MCF 10A (cell line): Measurements from ENCODE around the gene MCTP2. TPM values are rescaled to one million over a fixed set of nuclear protein-coding genes. Genes with fewer than 3 reads are reported as not detected.

ENCODE experiments used
- BruUV-seq: library from RNA; stranded (reverse); fragments of 400-500 nt; replicated peaks from 2 replicates; lab custom pipeline; 2021; lab: Mats Ljungman, UMichigan
- CTCF ChIA-PET: fragments of 300-600 bp; sonication (Branson Sonifier 250); formaldehyde crosslinking; extraction: SDS; loops from one replicate; lab custom pipeline; 2021; ENCODE audit warnings: antibody characterized with exemption, inconsistent platforms; lab: Yijun Ruan, JAX
- POLR2A ChIA-PET: fragments of 300-600, 350-650 bp; sonication (Branson Sonifier 250); formaldehyde crosslinking; extraction: SDS; loops from one replicate; lab custom pipeline; 2020; ENCODE audit warnings: antibody characterized with exemption, inconsistent platforms; lab: Yijun Ruan, JAX
- DNase-seq: peaks from one replicate; pipeline ENCODE4 v3.0.0-alpha.2; 2018; ENCODE audit not compliant: unreplicated experiment
- H3K27ac Mint-ChIP-seq: one replicate; pipeline ENCODE4 v1.8.0; 2022; ENCODE audit warnings: mild to moderate bottlenecking, low read depth, mixed read lengths; ENCODE audit not compliant: unreplicated experiment
- H3K27me3 Mint-ChIP-seq: one replicate; pipeline ENCODE4 v1.8.0; 2022; ENCODE audit warnings: mixed read lengths; ENCODE audit not compliant: insufficient read depth, unreplicated experiment
- H3K36me3 Mint-ChIP-seq: one replicate; pipeline ENCODE4 v1.8.0; 2022; ENCODE audit warnings: mild to moderate bottlenecking, moderate library complexity, mixed read lengths; ENCODE audit not compliant: insufficient read depth, unreplicated experiment
- H3K4me1 Mint-ChIP-seq: one replicate; pipeline ENCODE4 v1.8.0; 2022; ENCODE audit warnings: mixed read lengths; ENCODE audit not compliant: insufficient read depth, unreplicated experiment
- H3K4me3 Mint-ChIP-seq: one replicate; pipeline ENCODE4 v1.8.0; 2022; ENCODE audit warnings: mild to moderate bottlenecking, moderate library complexity, mixed read lengths; ENCODE audit not compliant: unreplicated experiment
- H3K9me3 Mint-ChIP-seq: one replicate; pipeline ENCODE4 v1.8.0; 2022; ENCODE audit warnings: mixed read lengths; ENCODE audit not compliant: unreplicated experiment
- CTCF ChIP-seq: fragments of 200-600 bp; IDR thresholded peaks from one replicate; pipeline ENCODE4 v1.8.0; 2022; ENCODE audit warnings: antibody characterized with exemption, mild to moderate bottlenecking; ENCODE audit not compliant: unreplicated experiment
- intact Hi-C: fragments of 100-400 bp; cut with micrococcal nuclease; formaldehyde crosslinking; loops from 2 replicates; pipeline ENCODE4 v1.14.1; 2022
- total RNA-seq: library from RNA; stranded (reverse); gene quantifications from 2 replicates; pipeline ENCODE4 v1.2.3, GENCODE V29; 2022

Gene MCTP2
- total RNA-seq, 1 experiment from 2014 or later: 25.7 TPM

DNA sequence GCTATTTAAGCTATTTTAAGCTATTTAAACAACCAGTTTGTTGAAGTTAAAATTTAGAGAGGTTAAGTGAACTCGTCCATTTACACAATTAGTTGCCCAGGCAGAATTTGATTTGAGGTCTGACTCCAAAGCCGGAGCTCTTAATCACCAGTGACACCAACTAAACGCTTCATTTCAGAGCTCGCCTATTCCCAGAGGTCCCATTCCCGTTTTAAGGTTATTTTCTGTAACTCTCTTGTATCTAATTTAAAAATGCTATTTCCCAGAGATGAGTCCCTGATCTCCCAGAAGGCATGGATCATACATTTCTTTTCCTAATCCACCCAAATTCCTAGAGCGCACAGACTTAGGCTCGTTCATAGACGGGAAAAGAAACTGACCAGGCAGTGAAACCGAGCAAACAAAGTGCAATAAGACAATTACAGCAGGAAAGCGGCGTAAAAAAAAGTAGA is 904 bp upstream of the MCTP2 start:
- POLR2A ChIA-PET: interaction anchor here (0.6 to 5.7 kb wide), 13 partner anchors 9 to 93 kb away, joined by 3 to 85 read pairs (median 7); no protein-coding TSS in a partner anchor
- Mint-ChIP-seq H3K36me3 (peaks cover 5% of the 10 kb centered on the region), H3K27me3 (no peaks in the 10 kb centered on the region), H3K4me1 (peaks cover 33% of the 10 kb centered on the region), H3K27ac (peak overlapping the region; percentile 85), H3K9me3 (no peaks in the 10 kb centered on the region), H3K4me3 (peak overlapping the region; percentile 75)
- TSS peak; percentile 90 for BruUV-seq
- CTCF ChIA-PET: interaction anchor here (0.6 to 5.3 kb wide), 8 partner anchors 8 to 104 kb away, joined by 3 to 54 read pairs (median 4); no protein-coding TSS in a partner anchor
- DNase-seq: peak; percentile 44
- no peak for TF ChIP-seq CTCF
- intact Hi-C loops: loop anchor here (2.0 to 10.0 kb wide), 2 partner anchors 66 to 1206 kb away; no protein-coding TSS in a partner anchor

GRCh38 chr15:94231723-94232468 is 535 bp downstream of the MCTP2 start:
- Mint-ChIP-seq H3K4me1 (peaks cover 39% of the 10 kb centered on the region), H3K4me3 (peak overlapping the region; percentile 75), H3K36me3 (peaks cover 5% of the 10 kb centered on the region), H3K27ac (peak overlapping the region; percentile 85), H3K27me3 (no peaks in the 10 kb centered on the region), H3K9me3 (no peaks in the 10 kb centered on the region)
- TSS peak; percentile 37 for BruUV-seq
- intact Hi-C loops: loop anchor here (1.0 to 10.0 kb wide), 3 partner anchors 67 to 1207 kb away; no protein-coding TSS in a partner anchor
- peak; percentile 58 for DNase-seq
- CTCF ChIA-PET: interaction anchor here (0.7 to 5.3 kb wide), 9 partner anchors 9 to 97 kb away, joined by 3 to 54 read pairs (median 4); no protein-coding TSS in a partner anchor
- TF ChIP-seq CTCF: no peak
- POLR2A ChIA-PET: interaction anchor here (0.6 to 5.7 kb wide), 23 partner anchors 8 to 1700 kb away, joined by 3 to 85 read pairs (median 4); no protein-coding TSS in a partner anchor

DNA sequence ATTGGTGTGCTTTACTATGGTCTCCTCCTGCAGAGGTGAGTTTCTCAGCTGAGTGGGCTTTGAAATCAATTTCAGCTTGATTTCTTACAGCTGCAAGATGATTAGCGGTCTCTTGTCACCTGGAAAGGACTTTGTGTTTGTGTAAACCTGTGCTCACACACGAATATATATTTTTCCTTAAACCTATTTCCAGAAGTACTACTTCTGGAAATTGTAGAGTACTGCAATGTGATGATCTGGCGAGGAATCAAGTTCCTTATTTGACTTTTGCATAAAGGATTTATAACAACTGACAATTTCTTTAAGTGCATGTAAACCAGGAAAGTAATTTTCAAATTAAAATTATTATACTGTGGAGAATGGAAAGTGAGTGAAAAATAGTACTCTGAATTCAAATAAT is 2.1 kb downstream of the MCTP2 start:
- peak overlapping the region; percentile 73 for H3K27ac Mint-ChIP-seq
- peaks cover 1% of the 10 kb centered on the region for H3K36me3 Mint-ChIP-seq
- intact Hi-C loops: loop anchor here (10.0 kb wide), 1 partner anchor 1209 kb away; no protein-coding TSS in a partner anchor
- no peaks in the 10 kb centered on the region for H3K9me3 Mint-ChIP-seq
- TF ChIP-seq CTCF: no peak
- peaks cover 54% of the 10 kb centered on the region for H3K4me1 Mint-ChIP-seq
- BruUV-seq: no TSS peak
- no peak for DNase-seq
- H3K4me3 Mint-ChIP-seq: peak overlapping the region; percentile 62
- no peaks in the 10 kb centered on the region for H3K27me3 Mint-ChIP-seq
- POLR2A ChIA-PET: interaction anchor here (0.6 to 5.0 kb wide), 6 partner anchors 10 to 1424 kb away, joined by 3 to 56 read pairs (median 4); no protein-coding TSS in a partner anchor
- CTCF ChIA-PET: interaction anchor here (1.1 to 5.3 kb wide), 5 partner anchors 28 to 93 kb away, joined by 3 to 54 read pairs (median 3); no protein-coding TSS in a partner anchor

DNA sequence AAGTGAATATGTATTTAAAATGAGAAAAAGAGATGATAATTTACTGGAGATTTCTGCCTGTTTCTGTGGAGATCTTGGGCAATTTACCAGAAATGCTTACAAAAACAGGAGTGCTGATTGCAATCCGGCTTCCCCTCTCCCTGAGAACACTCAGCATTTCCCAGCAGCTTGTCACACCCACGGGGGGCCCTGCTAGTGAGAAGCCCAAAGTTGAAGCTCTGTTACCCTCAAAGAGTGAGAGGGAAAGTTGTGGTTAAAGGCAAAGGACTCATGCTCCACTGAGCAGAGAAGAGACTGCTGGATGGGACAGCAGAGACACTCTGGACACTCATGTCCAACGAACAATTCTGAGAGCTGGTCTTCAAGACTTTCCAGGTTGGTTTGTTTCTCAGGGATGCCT is 2.9 kb downstream of the MCTP2 start:
- H3K4me1 Mint-ChIP-seq: peaks cover 62% of the 10 kb centered on the region
- no peaks in the 10 kb centered on the region for H3K9me3 Mint-ChIP-seq
- no peaks in the 10 kb centered on the region for H3K27me3 Mint-ChIP-seq
- intact Hi-C loops: loop anchor here (10.0 kb wide), 1 partner anchor 1209 kb away; no protein-coding TSS in a partner anchor
- ChIA-PET CTCF (interaction anchor here (1.0 to 1.4 kb wide), 4 partner anchors 27 to 70 kb away, joined by 3 to 6 read pairs (median 3); no protein-coding TSS in a partner anchor), POLR2A (interaction anchor here (1.0 to 1.9 kb wide), 2 partner anchors 43 to 1349 kb away, joined by 3 to 4 read pairs; no protein-coding TSS in a partner anchor)
- H3K4me3 Mint-ChIP-seq: peak overlapping the region; percentile 62
- no peak for TF ChIP-seq CTCF
- peak; percentile 61 for DNase-seq
- no TSS peak for BruUV-seq
- no peaks in the 10 kb centered on the region for H3K36me3 Mint-ChIP-seq
- H3K27ac Mint-ChIP-seq: peak overlapping the region; percentile 73
